ENCODE data around the gene BAIAP2L1.
"Not testable (repeated sequence)": the region's sequence is repeated elsewhere in the genome, so short reads cannot be mapped to it uniquely, and the experiment has no call there.

GRCh38 chr7:98419316-98419691 lies 18.4 kb upstream of the BAIAP2L1 start:
- TF ChIP-seq CTCF (IDR thresholded peaks at IDR 0.05; ENCODE audit: insufficient read depth, low read depth, low read length); EZH2 (IDR thresholded peaks at IDR 0.05; ENCODE audit: insufficient read depth, low read length): not testable (repeated sequence)
